Measurements from ENCODE around the gene ASCC1. TPM values are rescaled to one million over a fixed set of nuclear protein-coding genes. Genes with fewer than 3 reads are reported as not detected.

The ASCC1 gene
- total RNA-seq, 4 donors from 2014 or later: 26.8 to 37.7 (median 34.9) TPM

GRCh38 chr10:72253578-72253977 is 37.5 kb upstream of the ASCC1 start:
- TF ChIP-seq CTCF (IDR thresholded peaks at IDR 0.05; ENCODE audit: low read depth): no peak

GRCh38 chr10:72252972-72253371 is 36.9 kb upstream of the ASCC1 start:
- no peak for TF ChIP-seq CTCF (IDR thresholded peaks at IDR 0.05; ENCODE audit: low read depth)

- TF ChIP-seq CTCF (IDR thresholded peaks at IDR 0.05; ENCODE audit: low read depth): no peak
These were observed 35.6 kb upstream of the ASCC1 start for GRCh38 chr10:72251635-72252034.

GRCh38 chr10:72250666-72251065 is 34.6 kb upstream of the ASCC1 start:
- TF ChIP-seq CTCF (IDR thresholded peaks at IDR 0.05; ENCODE audit: low read depth): no peak

GRCh38 chr10:72248468-72249151 is 32.5 kb upstream of the ASCC1 start:
- TF ChIP-seq CTCF (IDR thresholded peaks at IDR 0.05; ENCODE audit: low read depth): no peak

GRCh38 chr10:72245949-72246525 is 30.0 kb upstream of the ASCC1 start:
- no peak for TF ChIP-seq CTCF (IDR thresholded peaks at IDR 0.05; ENCODE audit: low read depth)

GRCh38 chr10:72244573-72245038 is 28.5 kb upstream of the ASCC1 start:
- TF ChIP-seq CTCF (IDR thresholded peaks at IDR 0.05; ENCODE audit: low read depth): no peak

Measured in subcutaneous adipose tissue (tissue), 4 donors.